Epithelial cell of prostate (primary cell): ENCODE data around the gene TSHZ3.
A peak's percentile ranks its signal among the peaks of the same experiment; 100 is the strongest.

Experiments
- DNase-seq: peaks from one replicate; pipeline ENCODE4 v3.0.0-alpha.2; 2011; ENCODE audit warnings: low read depth, low spot score
- H3K27ac ChIP-seq: fragments of 450-650 bp; 2 replicates; pipeline ENCODE4 v1.5.1; 2017; ENCODE audit warnings: mild to moderate bottlenecking

TSHZ3 gene

DNA sequence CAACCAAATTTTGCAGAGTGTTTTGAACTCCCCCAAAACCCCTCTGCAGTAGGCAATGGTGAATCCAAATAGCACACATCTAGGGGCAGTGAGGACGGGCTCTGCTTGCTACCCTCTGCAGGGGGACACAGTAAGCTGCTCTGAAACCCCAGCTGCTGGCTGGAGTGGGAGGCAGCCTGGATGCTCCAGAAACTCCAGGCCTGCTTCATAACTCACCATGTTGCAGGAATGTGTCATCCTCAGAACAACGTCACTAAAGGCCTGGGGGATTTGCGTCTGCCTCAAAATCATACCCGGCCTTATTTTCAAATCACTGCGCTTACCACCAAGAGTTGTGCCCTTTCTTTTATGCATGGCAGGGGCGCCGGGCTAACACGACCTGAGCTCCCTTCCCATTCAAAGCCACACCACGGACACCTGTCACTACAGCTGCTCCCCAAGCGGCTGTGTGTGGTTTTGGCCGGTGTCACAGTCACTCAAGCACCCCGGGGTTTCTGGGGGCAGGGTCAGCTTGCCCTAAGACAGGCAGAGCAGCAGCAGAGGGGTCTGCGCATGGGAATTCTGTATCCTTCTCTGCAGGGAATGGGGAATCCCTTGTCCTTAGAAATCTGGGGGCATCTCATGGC, 93.9 kb downstream of the TSHZ3 start:
- DNase-seq: no peak
- no peak overlapping the region for H3K27ac ChIP-seq

- DNase-seq: no peak
- H3K27ac ChIP-seq: peak overlapping the region; percentile 29
These were observed 94.6 kb downstream of the TSHZ3 start for GRCh38 chr19:31254611-31255010.

GRCh38 chr19:31254180-31254551, 95.1 kb downstream of the TSHZ3 start:
- DNase-seq: peak; percentile 56
- peak overlapping the region; percentile 29 for H3K27ac ChIP-seq

- DNase-seq: no peak
- H3K27ac ChIP-seq: no peak overlapping the region
These were observed 95.6 kb downstream of the TSHZ3 start for GRCh38 chr19:31253526-31254179.

DNA sequence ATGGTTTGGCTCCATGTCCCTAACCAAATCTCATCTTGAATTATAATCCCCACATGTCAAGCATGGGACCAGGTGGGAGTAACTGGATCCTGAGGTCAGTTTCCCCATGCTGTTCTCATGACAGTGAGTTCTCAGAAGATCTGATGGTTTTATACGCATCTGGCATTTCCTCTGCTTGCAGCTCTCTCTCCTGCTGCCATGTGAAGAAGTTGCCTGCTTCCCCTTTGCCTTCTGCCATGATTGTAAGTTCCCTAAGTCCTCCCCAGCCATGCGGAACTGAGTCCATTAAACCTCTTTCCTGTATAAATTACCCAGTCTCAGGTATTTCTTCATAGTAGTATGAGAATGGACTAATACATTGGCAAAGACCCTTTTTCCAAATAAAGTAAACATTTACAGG, 96.8 kb downstream of the TSHZ3 start:
- no peak overlapping the region for H3K27ac ChIP-seq
- DNase-seq: no peak

GRCh38 chr19:31249217-31249616, 100.0 kb downstream of the TSHZ3 start:
- no peak overlapping the region for H3K27ac ChIP-seq
- DNase-seq: no peak

GRCh38 chr19:31235806-31236205, 113.4 kb downstream of the TSHZ3 start:
- no peak for DNase-seq

GRCh38 chr19:31233295-31233800, 115.9 kb downstream of the TSHZ3 start:
- no peak overlapping the region for H3K27ac ChIP-seq
- no peak for DNase-seq

More at GRCh38 chr19:31235806-31236205, 113.4 kb downstream of the TSHZ3 start:
- no peak overlapping the region for H3K27ac ChIP-seq

- H3K27ac ChIP-seq: no peak overlapping the region
- DNase-seq: no peak
These were observed 116.4 kb downstream of the TSHZ3 start for GRCh38 chr19:31232871-31233270.

GRCh38 chr19:31232180-31232579, 117.1 kb downstream of the TSHZ3 start:
- DNase-seq: no peak
- H3K27ac ChIP-seq: no peak overlapping the region

- H3K27ac ChIP-seq: no peak overlapping the region
- no peak for DNase-seq
These were observed 118.0 kb downstream of the TSHZ3 start for GRCh38 chr19:31231237-31231636.

DNA sequence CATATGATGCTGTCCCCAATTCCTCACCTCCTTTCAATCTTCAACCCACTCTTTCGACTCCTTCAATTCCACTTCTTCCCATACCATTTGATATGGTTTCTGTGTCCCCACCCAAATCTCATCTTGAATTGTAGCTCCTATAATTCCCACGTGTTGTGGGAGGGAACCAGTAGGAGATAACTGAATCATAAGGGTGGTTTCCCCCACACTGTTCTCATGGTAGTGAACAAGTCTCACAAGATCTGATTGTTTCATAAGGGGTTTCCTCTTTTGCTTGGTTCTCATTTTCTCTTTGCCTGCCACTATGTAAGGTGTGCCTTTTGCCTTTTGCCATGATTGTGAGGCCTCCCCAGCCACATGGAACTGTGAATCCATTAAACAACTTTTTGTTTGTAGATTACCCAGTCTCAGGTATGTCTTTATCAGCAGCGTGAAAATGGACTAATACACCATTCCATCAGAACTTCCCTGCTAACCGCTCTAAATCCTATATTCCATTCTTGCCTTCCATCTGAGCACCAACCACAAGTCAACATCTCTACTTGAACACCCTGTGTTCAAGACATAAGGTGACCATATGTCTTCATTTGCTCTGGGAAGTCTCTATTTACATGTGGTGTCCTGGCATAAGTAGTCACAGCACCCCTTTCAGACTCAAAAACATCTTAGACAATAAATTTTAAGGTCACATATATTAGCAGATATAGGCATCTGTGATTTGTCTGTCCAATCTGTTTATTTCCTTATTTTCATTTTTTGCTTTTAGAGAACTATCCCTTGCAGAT, 122.9 kb downstream of the TSHZ3 start:
- H3K27ac ChIP-seq: no peak overlapping the region
- no peak for DNase-seq
